OCI-LY3 (cell line): ENCODE data around the gene FKBP7.

Experiments used
- CTCF ChIP-seq: fragments of 200-600, 300-600 bp; sonication (generic); IDR thresholded peaks from 2 replicates; pipeline ENCODE4 v1.5.1; 2014; ENCODE audit warnings: antibody characterized with exemption, low read length, low read depth
- EZH2phosphoT487 ChIP-seq: fragments of 200-600 bp; shearing (Covaris generic); IDR thresholded peaks from 2 replicates; pipeline ENCODE4 v1.6.1; 2018; ENCODE audit warnings: antibody characterized with exemption, mixed run types, low read depth

GRCh38 chr2:178474560-178474959 lies 3.8 kb downstream of the FKBP7 start:
- TF ChIP-seq CTCF: no peak
- TF ChIP-seq EZH2phosphoT487: no peak
